Smooth muscle cell of the coronary artery (primary cell): ENCODE data around the gene HS3ST4. TPM values are rescaled to one million over a fixed set of nuclear protein-coding genes. Genes with fewer than 3 reads are reported as not detected.

ENCODE experiments used
- total RNA-seq: library from RNA; depleted of rRNA; stranded (reverse); fragments of >200 nt; gene quantifications from 2 replicates; pipeline ENCODE4 v1.2.3, GENCODE V29; 2014; ENCODE audit warnings: low replicate concordance

Gene HS3ST4
- not detected in 2 replicates for total RNA-seq

DNA sequence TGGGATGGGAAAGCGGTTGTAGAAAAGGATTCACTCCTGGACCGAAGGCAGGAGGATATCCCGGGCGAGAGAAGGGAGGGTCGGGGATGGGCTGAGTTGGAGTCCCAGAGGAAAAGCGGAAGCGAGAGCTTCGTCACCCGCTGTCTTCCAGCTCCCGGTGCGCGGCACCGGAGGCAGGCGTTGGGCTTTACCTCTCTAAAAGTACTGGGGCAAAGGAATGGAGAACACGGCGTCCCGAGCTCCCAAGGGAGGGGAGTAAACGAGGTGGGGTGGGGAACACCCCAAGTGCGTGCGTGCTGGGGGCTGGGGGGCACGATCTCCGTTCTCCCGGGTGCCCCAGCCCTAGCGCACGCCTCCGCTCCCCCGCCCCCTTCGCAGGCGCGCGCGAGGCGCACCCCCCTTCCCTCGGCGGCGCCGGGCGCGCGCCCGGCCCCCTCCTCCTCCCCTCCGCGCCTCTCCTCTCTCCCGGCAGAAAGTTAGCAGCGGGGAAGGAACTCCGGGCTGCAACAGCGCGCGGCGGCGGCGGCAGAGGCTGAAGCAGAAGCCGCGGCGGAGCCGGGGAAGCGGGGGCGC is at the start of gene HS3ST4:
HS3ST4 (plus strand) TSS at position 441 of the 573 bp plus-strand sequence.

